Thoracic aorta endothelial cell (primary cell): ENCODE data around the gene TIPRL. TPM values are rescaled to one million over a fixed set of nuclear protein-coding genes. Genes with fewer than 3 reads are reported as not detected.

ENCODE experiments used
- small RNA-seq: library from RNA; depleted of rRNA; stranded (forward); fragments of <200 nt; gene quantifications from one replicate; pipeline ENCODE3, GENCODE V24; 2012
- total RNA-seq: library from RNA; depleted of rRNA; stranded (reverse); fragments of >200 nt; gene quantifications from 2 replicates; pipeline ENCODE4 v1.2.3, GENCODE V29; 2012

TIPRL gene
- total RNA-seq = 49.8 and 50.9 TPM in 2 replicates

GRCh38 chr1:168178638-168179437 is at the start of gene TIPRL:
Gene TIPRL, plus strand, starts transcription at chr1:168178962. Its CDS starts 116 bp downstream, at chr1:168179078.

GRCh38 chr1:168136709-168137514 is 41.9 kb upstream of the TIPRL start, which contains the start of gene GPR161:
Gene GPR161, minus strand, starts transcription at chr1:168136930. Its CDS starts 32,080 bp downstream, at chr1:168104850.

GRCh38 chr1:168225476-168226190 is 46.9 kb downstream of the TIPRL start, which contains the start of gene SFT2D2:
Gene SFT2D2, plus strand, starts transcription at chr1:168226004. Its CDS starts 76 bp downstream, at chr1:168226080.

Small RNA genes within 50 kb of the gene (small RNA-seq; reads per million reads assigned to genes)
- not detected for gene AL021397.1

Other genes with a start within 250 kb of the TIPRL start
- gene DCAF6, start 242.3 kb upstream of the TIPRL start, total RNA-seq = 70.0 and 77.1 TPM in 2 replicates
- gene MPC2, start 241.9 kb upstream of the TIPRL start, total RNA-seq = 28.9 and 33.5 TPM in 2 replicates
- gene GPR161, start 42.0 kb upstream of the TIPRL start, total RNA-seq = 15.3 and 19.8 TPM in 2 replicates
- 54.0 and 62.9 TPM in 2 replicates for gene SFT2D2, start 47.0 kb downstream of the TIPRL start, total RNA-seq
- gene TBX19, start 101.9 kb downstream of the TIPRL start, total RNA-seq = 0.80 and 1.0 TPM in 2 replicates